NCI-H1092 (cell line): ENCODE results near the gene ALDH3A2.

Source experiments
- DNase-seq: peaks from one replicate; lab custom pipeline; 2025; lab: John Stamatoyannopoulos, UW

Gene ALDH3A2

DNA sequence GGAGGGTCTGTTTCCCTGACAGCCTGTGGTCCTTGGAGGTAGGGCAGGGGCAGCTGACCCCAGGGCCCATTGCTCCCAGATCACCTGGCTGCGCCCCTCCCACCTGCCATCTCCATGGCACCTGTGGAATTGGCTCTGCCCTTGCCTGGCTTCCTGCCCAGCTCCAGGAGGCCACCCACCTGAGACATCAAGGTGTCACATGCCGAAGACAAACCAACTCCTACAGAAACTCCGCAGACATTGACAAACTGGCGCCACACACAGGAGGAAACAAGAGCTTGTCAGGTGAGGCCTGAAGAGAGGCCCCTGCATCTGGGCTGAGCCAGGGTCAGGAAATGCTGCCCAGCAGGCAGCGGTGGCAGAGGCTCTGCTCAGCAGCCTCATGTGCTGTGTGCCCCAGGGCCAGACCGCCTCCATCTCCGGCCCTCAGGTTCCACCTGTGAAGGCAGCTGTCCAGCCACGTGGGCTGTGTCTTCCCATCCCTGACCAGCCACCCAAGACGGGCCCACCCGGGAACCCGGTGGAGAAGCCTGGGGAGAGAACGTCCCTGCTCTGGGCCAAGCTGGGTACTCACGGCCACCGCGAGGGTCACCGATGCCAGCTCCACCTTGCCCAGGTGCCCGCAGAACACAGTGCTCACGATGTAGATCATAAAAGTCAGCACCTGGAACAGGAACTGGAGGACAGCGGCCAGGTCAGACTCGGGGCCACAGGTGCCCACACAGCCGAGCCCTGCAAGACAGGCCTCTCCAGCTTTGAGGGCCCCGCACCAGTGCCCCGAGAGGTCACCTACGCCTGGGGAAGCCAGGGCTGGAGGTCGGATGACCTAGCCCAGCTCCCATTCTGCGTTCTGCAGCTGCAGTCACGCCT is 66.2 kb downstream of the ALDH3A2 start:
- no peak for DNase-seq

DNA sequence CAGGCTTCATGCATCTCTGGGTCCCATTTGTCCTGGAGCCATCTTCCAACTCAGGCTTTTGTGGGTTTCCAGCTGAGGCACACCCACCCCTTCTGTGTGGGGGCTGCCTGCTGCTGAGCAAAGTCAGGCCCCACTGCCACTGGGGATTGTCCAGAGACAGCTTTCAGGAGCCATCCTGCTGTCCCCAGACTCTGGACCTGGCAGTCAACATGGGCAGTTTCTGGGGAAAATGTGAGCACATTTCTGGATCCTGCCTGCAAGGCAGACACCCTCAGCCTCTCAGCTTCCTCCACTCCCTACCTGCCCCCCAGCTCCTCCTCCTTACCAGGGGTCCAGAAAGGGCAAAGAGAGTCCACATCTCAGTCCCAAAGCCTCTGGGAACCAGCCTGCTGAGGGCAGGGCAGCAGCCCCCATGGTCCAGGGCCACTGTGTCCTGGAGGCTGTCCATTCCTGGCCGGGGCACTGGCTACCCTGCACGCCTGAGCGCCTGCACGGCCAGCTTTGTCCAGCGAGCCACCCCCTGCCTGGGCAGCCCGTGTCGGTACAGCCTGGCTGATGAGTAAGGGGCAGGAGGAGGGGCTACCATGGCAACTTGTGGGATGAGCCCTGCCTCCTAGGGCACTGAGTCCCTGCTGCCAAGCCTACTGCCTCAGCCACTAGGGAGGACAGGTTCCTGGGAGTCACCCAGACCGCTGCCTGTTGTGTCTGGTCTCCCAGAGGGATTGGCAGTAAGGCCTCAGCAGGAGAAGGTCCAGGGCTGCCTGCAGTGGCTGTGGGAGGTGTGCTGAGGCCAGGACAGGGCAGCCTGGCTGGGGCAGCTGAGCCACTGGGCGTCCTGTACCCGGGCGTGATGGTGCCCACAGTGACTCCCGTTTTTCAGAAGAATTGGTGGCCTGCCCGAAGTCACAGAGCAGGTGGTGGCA is 67.8 kb downstream of the ALDH3A2 start, which contains the start of gene SLC47A2:
SLC47A2 (minus strand) TSS at position 477 of the 923 bp plus-strand sequence; CDS start at position 448, 29 bp downstream.
- DNase-seq = no peak

DNA sequence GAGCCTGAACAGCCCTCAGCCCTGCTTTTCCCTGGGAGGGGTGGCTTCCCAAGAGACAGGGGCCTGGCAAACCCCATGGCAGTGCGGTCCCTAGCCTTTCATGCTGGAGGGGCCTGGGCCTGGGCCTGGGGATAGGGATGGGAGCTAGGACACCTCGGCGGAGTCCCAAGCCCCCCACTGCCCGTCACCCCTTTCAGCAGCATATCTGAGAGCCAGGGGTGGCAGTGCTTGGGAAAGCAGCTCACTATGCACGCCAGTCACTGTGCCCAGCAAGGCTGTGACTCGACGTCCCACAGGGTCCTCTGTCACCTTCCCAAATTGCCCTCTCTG is 68.4 kb downstream of the ALDH3A2 start:
- no peak for DNase-seq

DNA sequence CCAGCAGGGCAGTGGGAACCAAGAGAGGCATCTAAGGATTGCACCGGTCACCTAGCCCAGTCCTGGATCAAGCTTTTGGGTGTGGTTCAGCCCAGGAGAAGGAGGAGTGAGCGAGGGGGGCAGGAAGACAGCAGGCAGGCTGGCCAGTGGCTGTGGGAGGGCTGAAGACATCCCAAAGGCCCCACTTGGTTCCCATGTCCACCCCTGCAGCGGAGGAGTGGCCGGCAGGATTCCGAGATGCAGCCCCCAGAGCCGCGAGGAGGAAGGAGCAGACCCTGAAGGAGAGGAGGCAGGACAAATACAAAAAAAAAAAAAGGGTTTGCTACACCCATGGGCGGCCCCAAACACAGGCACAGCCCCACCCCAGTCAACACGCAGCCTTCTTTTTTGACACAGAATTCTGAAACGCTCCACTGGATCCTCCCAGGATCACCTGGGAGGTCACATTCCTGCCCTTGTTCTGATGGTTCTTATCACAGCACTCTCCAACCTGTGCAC is 68.9 kb downstream of the ALDH3A2 start:
- DNase-seq = no peak

DNA sequence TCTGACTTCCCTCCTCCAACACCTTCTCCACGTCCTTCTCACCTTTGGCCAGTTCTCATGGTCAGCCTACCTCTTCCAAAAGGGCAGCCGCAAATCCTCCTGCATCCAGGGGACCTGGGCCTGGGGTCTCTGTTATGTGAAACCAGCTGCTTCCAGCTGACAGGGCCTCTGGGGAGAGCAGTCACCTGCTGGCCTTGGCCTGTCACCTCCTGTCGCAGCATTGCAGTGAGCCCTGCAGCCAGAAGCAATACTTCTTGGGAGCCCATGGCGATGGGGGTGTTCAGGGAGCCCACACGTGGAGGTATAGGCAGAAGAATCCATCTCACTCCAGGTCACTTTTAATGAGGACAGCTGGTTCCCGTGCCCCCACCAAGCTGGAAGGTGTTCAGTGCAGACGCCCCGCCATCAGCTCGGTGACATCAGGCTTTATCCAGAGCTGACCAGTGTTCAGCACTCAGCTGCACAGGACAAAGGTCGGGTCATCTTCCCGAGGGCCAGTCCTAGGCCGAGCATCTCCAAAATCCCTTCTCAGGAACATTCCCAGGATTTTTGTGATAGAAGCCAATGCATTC is 69.6 kb downstream of the ALDH3A2 start:
- no peak for DNase-seq

DNA sequence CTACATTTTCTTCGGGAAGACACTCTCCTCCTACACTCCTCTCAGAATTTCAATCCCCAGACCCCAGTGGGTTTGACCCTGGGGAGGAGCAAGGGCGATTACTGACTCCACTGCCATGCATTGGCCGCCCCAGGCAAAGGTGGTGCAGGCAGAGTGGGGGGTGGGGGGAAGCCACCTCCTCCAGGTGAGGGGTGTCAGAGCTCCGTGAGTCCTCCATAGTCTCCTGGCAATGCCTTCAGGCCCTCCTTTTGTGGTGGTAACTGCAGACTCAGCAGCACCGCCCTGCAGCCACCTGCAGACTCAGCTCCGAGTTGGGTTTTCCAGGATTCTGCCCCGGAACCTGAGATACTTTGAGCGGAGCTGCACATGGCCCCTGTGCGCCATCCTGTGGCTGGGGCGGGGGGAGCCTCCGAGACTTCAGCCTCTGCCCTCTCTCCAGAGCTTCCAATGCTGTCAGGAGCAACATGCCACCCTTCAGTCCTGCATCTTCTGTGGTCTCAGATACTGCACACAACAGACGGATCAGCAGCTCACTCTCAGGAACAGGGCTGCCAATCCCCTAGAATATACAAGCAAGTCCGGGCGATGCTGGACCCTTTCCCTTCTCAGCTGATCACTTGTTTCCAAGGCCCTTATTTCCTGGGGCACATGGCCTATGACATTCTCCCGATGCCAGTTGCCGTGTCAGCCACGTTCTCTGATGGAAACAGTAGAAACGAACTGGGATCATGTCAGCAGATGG is 70.2 kb downstream of the ALDH3A2 start:
- DNase-seq = no peak

DNA sequence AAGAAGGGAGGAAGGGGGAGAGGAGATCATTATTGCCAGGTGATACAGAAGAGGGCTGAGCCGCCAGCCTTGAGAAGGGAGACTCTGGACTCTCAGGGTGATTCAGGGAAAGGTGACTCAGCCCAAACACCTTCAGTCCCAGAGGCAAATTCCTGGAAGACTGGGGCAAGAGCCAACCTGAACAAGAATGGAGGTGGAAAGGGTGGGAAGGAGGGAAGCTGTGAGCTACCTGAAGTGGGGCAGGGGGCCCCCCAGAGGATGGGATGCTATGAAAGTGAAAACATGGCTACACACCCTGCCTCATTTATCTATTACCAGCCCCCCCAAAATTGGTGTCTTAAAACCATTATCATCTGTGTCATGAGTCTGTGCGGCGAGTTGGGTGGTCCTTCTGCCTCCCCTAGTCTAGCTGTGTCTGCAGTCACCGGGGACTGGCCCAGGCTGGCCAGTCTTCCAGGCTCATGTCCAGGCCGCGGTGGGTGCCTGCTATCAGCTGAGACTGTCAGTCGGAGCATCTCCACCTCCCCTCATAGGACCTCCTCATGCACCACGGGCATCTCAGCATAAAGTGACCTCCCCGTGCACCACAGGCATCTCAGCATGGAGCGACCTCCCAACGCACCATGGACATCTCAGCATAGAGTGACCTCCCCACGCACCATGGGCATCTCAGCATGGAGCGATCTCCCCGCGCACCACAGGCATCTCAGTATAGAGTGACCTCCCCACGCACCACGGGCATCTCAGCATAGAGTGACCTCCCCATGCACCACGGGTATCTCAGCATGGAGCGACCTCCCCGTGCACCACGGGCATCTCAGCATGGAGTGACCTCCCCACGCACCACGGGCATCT is 71.0 kb downstream of the ALDH3A2 start:
- no peak for DNase-seq

DNA sequence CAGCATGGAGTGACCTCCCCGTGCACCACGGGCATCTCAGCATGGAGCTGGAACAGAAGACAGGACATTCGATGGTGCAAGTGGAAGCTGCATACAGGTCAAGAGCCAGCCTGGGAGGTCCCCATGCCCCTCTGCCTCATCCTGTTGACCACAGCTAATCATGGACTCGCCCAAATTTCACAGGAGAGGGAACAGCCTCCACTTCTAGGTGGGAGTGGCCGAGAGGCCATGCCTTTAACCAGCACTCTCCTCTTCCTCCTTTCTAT is 71.6 kb downstream of the ALDH3A2 start:
- no peak for DNase-seq

DNA sequence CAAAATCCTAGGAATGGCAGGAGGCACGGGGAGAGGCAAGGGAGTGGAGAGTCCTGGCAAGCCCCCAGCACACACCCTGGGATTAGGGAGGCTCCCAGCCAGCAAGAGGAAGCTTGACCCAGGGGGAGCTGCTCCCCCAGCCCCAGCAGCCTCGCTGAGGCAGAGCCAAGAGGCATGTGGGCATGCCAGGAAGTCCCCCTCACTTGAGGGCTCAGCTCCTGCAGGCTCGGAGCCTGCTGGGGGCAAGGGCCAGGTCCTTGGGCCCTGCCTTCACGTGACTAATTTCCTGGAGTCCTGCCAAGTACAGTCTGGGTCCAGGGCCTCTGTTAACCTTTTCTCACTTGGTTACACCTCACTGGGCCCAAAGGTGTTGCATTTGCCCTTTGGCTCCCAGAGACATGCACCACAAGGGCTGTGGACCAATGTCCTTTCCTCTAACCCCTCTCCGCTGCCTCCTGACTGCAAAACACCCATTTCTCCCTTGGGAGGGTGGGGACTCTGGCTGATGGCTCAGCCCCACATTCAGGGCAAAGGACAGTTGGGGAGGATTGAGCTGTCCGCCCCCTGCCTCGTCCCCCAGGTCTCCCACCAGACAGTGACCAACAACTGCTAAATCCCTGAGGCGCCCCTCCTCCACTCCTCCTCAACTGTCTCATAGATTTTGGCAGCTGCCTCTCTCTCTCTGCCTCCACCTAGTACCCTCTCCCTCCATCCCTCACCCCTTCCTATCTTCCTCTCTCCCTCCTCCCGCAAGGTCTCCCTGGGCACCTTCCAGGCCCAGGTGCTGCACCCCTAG is 72.3 kb downstream of the ALDH3A2 start:
- peak; percentile 6 for DNase-seq

DNA sequence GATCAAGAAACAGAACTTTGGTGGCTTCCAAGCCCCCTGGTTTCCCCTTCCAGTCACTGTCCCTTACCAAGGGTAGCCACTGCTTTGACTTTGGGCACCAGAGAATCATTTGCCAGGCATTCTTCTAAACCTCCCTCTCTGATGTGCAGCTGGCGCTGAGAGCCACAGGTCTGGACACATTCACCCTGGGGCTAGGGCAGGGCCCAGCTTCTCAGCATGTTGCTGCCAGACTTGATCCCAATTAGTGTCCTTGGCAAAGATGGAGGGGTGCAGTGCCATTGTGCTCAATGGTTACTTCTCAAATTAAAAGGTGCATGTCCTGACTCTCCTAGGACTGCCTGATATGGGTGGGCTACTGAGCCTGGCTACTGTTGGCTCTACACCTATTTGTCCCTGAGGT is 75.4 kb downstream of the ALDH3A2 start:
- no peak for DNase-seq

DNA sequence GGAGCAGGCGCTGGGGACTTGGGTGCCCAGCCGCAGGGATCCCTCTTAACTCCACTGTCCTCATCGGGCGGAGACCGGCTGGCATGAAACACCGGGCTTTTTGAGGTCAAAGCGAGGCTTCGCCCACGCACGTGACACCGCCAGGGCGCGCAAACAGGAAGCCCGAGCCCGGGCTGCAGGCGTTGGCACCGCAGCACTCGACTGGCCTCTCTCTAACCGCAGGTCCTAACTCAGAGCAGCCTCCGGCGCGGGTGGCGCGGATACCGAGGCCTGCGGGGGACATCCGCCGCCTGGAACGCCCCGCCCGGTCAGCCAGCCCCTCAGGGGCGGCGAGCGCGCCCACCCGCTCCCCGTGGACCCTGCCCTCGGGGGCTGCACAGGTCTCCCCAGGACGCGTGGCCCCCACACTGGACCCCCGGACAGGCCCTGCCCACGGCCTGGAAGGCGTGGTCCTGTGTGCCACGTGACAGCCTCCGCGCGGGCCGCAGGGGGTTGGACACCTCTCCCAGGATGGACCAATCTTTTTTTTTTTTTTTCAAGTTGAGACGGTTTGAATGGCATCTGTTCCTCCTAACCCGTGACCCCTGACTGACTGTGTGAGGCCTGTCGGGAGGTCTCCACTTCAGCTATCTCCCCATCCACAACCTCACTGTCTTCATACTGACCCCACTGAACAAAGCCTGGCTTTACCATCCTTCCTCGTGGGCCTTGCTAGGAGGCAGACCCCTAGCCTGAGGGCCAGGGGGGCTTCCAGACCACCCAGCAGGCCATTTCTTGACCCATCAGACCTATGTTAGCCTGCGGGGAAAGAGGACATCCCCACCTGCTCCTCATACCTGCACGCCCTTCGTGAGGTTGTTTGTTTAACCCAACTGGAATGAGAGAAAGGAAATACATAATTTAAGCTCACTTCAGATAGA is 76.2 kb downstream of the ALDH3A2 start:
- DNase-seq = no peak

DNA sequence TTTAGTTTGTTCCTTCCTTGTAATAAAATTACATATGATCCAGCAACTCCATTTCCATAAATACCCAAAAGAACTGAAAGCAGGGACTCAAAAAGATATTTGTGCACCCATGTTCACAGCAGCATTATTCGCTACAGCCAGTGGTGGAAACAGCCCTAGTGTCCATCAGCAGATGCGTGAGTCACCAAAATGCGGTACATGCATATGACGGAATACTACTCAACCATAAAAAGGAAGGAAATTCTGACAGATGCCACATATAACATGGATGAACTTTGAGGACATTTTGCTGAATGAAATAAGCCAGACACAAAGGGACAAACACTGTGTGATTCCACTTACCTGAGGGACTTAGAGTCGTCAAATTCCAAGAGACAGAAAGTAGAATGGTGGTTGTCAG is 76.9 kb downstream of the ALDH3A2 start:
- no peak for DNase-seq

DNA sequence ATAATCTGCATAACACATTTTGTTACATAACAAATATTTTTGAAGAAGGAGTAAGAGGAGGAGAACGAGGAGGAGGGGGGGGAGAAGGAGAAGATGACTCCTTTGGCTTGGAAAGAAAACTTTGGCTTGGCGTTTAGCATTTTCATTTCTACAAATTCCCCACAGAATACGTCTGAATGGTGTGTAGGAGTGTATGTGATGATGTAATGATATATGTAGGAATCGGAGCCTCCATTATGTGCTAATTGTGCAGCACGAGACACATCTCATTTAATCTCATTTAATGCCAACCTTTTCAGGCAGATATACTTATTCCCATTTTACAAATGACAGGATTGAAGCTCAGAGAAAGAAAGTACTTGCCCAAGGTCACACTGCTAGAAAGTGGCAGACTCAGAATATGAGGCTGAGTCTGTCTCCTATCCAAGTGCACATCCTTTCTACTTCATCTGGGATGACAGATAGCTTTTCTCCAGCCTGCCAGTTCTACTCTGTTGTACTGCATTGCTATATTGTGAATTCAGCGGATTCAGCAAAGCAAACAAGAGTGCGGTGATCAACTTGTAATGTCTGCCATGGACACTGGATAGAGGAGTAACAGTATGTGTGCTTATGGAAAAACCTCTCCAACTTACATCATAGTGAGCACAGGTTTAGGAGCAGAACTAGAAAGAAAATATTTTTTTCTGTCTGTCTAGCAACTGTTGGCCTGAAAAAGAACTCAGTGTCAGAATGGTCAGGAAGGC is 78.3 kb downstream of the ALDH3A2 start:
- no peak for DNase-seq
